Activated B cell treated with CpG ODN at 0.5 μM for 24 hours (primary cell): Measurements from ENCODE around the gene NABP2. TPM values are rescaled to one million over a fixed set of nuclear protein-coding genes. Genes with fewer than 3 reads are reported as not detected.

Experiments used
- ATAC-seq: fragments of 200-7000 bp; cut with Tn5 transposase; one replicate; pipeline ENCODE4 v1.10.0; 2021; ENCODE audit warnings: low read depth, mild to moderate bottlenecking, moderate library complexity
- CTCF ChIA-PET: fragments of 350-600 bp; sonication (Branson Sonifier 250); formaldehyde crosslinking; loops from one replicate; lab custom pipeline; 2021; ENCODE audit warnings: antibody characterized with exemption; lab: Charles Lee
- POLR2A ChIA-PET: fragments of 350-600 bp; sonication (Branson Sonifier 250); formaldehyde crosslinking; loops from one replicate; lab custom pipeline; 2021; ENCODE audit warnings: antibody characterized with exemption; lab: Charles Lee
- DNase-seq: peaks from one replicate; pipeline ENCODE4 v3.0.0; 2022
- H3K27ac Mint-ChIP-seq: one replicate; pipeline ENCODE4 v1.8.0; 2020; ENCODE audit warnings: mixed read lengths
- H3K27me3 Mint-ChIP-seq: one replicate; pipeline ENCODE4 v1.8.0; 2021; ENCODE audit warnings: mixed read lengths
- H3K36me3 Mint-ChIP-seq: one replicate; pipeline ENCODE4 v1.8.0; 2021; ENCODE audit warnings: low read depth, mixed read lengths
- H3K4me1 Mint-ChIP-seq: one replicate; pipeline ENCODE4 v1.8.0; 2021; ENCODE audit warnings: mixed read lengths
- H3K4me3 Mint-ChIP-seq: one replicate; pipeline ENCODE4 v1.8.0; 2020; ENCODE audit warnings: mild to moderate bottlenecking, mixed read lengths
- H3K9me3 Mint-ChIP-seq: one replicate; pipeline ENCODE4 v1.8.0; 2020; ENCODE audit warnings: mixed read lengths
- intact Hi-C: fragments of 100-400 bp; cut with micrococcal nuclease; formaldehyde crosslinking; loops from one replicate; pipeline ENCODE4 v1.15.1; 2024
- total RNA-seq: library from RNA; stranded (reverse); gene quantifications from 2 replicates; pipeline ENCODE4 v1.2.3, GENCODE V29; 2022
- TF ChIP-seq, protein P1 (sequence below): fragments of 200-600 bp; IDR thresholded peaks from one replicate; pipeline ENCODE4 v1.8.0; 2022; ENCODE audit warnings: antibody characterized with exemption, mild to moderate bottlenecking

The NABP2 gene
- total RNA-seq, 1 donor from 2014 or later = 27.7 TPM

DNA sequence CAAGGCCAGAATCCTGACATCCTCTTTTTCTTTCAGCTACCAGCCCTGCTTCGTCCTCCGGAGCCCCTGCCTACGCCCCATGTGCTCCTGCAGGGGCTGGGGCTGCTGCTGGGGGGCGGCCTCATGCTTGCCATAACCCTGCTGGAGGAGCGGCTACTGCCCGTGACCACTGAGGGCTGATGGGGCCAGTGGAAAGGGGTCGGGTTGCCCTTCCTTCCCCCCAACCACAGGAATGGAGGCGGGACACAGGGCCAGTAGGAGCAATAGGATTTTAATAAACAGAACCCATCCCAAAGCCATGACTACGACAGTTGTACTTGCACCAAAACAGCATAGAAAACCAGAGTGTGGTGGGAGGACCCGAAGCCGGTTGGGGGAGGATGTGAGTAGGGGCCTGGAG lies 13.4 kb downstream of the NABP2 start:
- ATAC-seq = no peak
- H3K4me1 Mint-ChIP-seq = peaks cover 8% of the 10 kb centered on the region
- ChIA-PET CTCF (no interaction called here), POLR2A (interaction anchor here (0.9 kb wide), 1 partner anchor 48 kb away, joined by 11 read pairs; the partner anchor contains the start of gene SMARCC2)
- no peak overlapping the region for H3K4me3 Mint-ChIP-seq
- no peaks in the 10 kb centered on the region for H3K27me3 Mint-ChIP-seq
- H3K27ac Mint-ChIP-seq = no peak overlapping the region
- intact Hi-C loops = no loop called here
- TF ChIP-seq, protein P1, sequence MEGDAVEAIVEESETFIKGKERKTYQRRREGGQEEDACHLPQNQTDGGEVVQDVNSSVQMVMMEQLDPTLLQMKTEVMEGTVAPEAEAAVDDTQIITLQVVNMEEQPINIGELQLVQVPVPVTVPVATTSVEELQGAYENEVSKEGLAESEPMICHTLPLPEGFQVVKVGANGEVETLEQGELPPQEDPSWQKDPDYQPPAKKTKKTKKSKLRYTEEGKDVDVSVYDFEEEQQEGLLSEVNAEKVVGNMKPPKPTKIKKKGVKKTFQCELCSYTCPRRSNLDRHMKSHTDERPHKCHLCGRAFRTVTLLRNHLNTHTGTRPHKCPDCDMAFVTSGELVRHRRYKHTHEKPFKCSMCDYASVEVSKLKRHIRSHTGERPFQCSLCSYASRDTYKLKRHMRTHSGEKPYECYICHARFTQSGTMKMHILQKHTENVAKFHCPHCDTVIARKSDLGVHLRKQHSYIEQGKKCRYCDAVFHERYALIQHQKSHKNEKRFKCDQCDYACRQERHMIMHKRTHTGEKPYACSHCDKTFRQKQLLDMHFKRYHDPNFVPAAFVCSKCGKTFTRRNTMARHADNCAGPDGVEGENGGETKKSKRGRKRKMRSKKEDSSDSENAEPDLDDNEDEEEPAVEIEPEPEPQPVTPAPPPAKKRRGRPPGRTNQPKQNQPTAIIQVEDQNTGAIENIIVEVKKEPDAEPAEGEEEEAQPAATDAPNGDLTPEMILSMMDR = no peak
- no peak for DNase-seq
- H3K36me3 Mint-ChIP-seq = peaks cover 41% of the 10 kb centered on the region
- H3K9me3 Mint-ChIP-seq = no peaks in the 10 kb centered on the region

DNA sequence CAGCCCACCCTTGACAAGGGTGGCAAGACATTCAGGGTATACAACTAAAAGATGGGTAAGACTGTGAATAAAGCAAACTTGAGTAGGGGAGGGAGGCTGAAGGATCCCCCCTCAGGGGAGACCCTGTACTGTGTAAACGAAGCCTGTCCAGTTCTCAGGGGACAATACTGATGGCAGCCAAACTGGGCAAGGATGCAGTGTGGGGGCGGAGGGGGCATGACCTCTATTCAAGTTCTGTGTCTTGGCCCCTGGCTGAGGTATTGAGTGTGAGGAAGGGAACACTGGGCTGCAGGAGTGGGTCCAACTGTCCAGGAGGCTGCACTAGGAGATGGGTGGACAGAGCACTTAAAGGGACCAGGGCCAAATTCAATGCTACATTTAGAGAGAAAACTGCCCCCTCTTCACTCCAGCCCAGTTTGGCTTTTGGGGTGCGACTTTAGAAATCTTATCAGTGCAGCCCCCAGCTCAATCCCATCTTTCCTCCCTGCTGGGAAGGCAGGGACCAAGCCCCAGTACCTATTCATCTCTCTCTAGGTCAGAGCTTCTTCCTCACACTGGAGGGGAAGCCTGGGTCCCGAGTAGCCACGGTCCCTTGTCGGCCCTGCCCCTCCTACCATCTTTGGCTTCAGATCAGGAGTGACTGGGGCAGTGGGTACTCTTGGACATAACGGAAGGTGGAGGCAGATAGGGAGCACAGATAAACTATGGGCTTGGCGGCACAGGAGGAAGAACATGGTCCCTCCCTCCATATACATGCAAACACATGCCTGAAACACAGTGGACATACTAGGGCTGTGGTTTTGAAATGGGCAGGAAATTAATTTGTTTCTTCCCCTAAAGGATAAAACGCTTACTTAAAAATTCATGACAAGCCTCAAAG lies 17.5 kb downstream of the NABP2 start:
- TF ChIP-seq, protein P1 = no peak
- H3K9me3 Mint-ChIP-seq = no peaks in the 10 kb centered on the region
- H3K4me1 Mint-ChIP-seq = peaks cover 10% of the 10 kb centered on the region
- ChIA-PET POLR2A (no interaction called here), CTCF (no interaction called here)
- no peaks in the 10 kb centered on the region for H3K27me3 Mint-ChIP-seq
- peaks cover 70% of the 10 kb centered on the region for H3K36me3 Mint-ChIP-seq
- H3K27ac Mint-ChIP-seq = no peak overlapping the region
- ATAC-seq (no peak), DNase-seq (no peak)
- intact Hi-C loops = no loop called here
- H3K4me3 Mint-ChIP-seq = no peak overlapping the region

DNA sequence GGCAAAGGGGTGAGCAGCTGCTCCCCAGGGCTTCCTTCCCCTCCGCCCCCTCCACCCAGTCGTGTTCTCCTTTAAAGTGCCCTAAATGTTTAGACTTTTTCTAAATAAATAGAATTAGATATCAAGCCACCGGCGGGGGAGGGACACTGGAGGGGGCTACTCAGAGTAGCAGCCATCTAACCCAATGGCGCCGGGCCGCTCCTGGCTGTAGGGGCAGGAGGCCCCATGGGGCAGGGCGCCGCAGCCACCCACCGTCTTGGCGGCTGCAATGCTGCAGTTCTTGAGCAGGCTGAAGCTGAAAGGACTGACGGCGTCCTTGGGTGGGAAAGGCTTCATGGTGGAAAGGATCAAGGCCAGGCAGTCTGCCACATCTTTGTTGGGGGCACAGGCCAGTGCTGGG lies 18.8 kb downstream of the NABP2 start:
- intact Hi-C loops = no loop called here
- POLR2A ChIA-PET = no interaction called here
- ATAC-seq = no peak
- TF ChIP-seq, protein P1 = no peak
- peaks cover 80% of the 10 kb centered on the region for H3K36me3 Mint-ChIP-seq
- H3K4me1 Mint-ChIP-seq = peaks cover 10% of the 10 kb centered on the region
- H3K27ac Mint-ChIP-seq = no peak overlapping the region
- CTCF ChIA-PET = no interaction called here
- no peak for DNase-seq
- no peaks in the 10 kb centered on the region for H3K9me3 Mint-ChIP-seq
- H3K4me3 Mint-ChIP-seq = no peak overlapping the region
- H3K27me3 Mint-ChIP-seq = no peaks in the 10 kb centered on the region

DNA sequence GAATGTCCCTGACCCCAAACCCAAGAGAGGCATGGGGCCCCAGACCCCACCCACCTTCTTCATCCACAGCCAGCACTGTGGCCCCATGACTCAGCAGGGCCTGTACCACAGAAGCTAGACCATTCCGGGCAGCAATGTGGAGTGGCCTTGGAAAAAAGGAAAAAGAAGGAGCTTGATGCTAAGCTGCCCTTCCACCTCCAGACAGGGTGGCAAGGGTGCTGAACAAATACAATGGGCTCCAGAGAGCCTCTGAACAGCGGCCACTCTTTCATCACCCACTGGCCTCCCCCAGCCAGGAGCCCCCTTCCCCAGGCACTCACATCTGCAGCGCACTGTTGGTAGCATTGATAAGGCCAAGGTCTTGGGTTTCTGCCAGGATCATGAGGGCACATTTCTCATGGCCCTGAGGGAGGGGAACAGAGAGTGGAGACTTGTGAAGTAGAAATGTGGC lies 19.6 kb downstream of the NABP2 start:
- Mint-ChIP-seq H3K27ac (no peak overlapping the region), H3K9me3 (no peaks in the 10 kb centered on the region), H3K36me3 (peaks cover 83% of the 10 kb centered on the region), H3K4me1 (peaks cover 10% of the 10 kb centered on the region), H3K4me3 (no peak overlapping the region), H3K27me3 (no peaks in the 10 kb centered on the region)
- ATAC-seq (no peak), DNase-seq (no peak)
- intact Hi-C loops = no loop called here
- CTCF ChIA-PET = no interaction called here
- TF ChIP-seq, protein P1 = no peak
- POLR2A ChIA-PET = no interaction called here

DNA sequence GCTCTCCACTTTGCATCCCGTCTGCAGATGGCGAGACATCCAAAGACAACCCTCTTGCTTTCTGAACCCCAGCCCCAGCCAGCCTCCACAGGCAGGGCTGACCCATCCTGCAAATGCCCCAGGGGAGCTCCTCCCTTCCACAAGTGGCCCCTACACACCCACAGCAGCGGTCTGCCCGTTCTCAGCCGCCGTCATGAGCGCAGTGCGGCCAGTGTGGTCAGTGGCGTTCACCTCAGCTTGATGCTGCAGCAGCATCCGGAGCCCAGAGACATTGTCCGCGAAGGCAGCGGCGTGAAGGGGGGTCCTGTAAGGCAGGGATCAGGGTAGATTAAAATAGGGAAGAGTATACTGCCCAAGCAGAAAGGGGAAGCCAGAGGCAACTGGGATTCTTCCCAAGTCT lies 20.4 kb downstream of the NABP2 start:
- ATAC-seq (no peak), DNase-seq (no peak)
- TF ChIP-seq, protein P1 = no peak
- Mint-ChIP-seq H3K9me3 (no peaks in the 10 kb centered on the region), H3K27me3 (no peaks in the 10 kb centered on the region), H3K4me1 (peaks cover 10% of the 10 kb centered on the region), H3K36me3 (peaks cover 84% of the 10 kb centered on the region), H3K4me3 (no peak overlapping the region), H3K27ac (no peak overlapping the region)
- ChIA-PET CTCF (no interaction called here), POLR2A (no interaction called here)
- intact Hi-C loops = no loop called here
